ENCODE data around the gene USP28.

Gene USP28

GRCh38 chr11:113876074-113876797, 864 bp upstream of the USP28 start:
- DNase-seq, result no peak

DNA sequence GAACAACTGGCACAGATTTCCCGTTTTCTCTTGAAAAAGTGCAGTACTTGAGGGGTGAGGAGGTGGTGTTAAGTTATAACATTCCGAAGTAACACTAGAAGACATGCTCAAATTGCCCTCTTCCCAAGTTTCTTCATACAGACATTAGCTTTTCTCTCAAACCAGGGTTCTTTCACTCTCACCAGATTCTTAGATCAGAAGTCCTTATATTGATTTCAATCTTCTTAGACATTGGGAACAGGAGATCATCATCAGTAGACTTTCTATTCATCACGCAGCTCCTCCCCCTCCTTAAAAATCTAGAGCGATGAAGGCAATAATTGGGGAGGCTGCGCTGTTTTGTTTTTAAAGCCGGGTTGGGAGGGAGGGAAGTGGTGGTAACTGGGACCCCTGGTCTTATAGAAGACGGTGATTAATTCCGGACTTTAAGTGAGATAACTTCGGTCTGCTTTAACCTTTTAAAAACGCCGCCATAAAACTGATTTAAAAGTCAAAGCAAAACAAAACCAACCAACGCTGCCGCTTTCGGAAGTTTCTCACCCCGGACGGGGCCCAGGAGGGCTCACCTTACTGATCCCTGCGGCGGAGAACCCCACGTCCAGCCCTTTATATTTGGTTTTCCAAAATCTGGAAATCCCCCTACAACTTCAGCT, 665 bp downstream of the USP28 start:
- DNase-seq, result no peak

- no peak for DNase-seq
Measured at GRCh38 chr11:113874096-113874495, 1.3 kb downstream of the USP28 start.

- no peak for DNase-seq
Measured at GRCh38 chr11:113873236-113873626, 2.1 kb downstream of the USP28 start.

DNA sequence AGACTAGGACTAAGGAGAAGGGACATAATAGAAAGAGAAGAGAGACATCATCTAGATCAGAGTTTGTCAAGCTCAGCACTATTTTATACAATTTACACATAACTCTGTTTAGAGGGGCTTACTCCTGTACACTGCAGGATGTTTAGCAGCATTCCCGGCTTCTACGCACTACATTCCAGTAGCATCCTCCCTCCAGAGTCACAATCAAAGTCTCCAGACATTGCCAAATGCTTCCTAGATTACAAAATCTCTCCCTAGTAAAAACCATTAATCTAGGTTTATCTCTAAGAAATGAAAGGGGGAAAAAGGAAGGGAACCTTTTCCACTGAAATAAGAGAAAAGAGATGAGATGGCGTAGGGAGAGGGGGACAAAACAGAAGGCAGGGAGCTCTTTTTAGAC, 4.0 kb downstream of the USP28 start:
- no peak for DNase-seq

- DNase-seq, result no peak
Measured at GRCh38 chr11:113867843-113868503, 7.4 kb downstream of the USP28 start.

- DNase-seq, result no peak
Measured at GRCh38 chr11:113865873-113866272, 9.5 kb downstream of the USP28 start.

- DNase-seq, result no peak
Measured at GRCh38 chr11:113864410-113864809, 11.0 kb downstream of the USP28 start.

DNA sequence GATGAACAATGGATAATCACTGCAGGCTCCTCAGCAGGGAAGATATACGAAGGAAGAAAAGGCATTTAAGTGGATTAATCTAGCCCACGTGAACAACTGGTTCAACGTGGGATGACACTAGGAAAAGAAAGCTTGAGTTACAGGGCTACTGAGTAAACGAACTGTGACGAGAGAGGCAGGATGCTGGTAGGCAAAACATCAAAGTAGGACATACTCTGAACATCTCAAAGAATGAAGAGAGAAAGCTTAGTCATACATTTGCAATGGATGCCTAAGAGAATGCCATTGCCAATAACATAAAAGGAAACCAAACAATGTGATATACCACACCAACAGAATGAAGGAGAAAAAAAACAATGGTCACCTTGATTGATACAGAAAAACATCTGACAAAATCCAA, 12.9 kb downstream of the USP28 start:
- DNase-seq, result no peak

DNA sequence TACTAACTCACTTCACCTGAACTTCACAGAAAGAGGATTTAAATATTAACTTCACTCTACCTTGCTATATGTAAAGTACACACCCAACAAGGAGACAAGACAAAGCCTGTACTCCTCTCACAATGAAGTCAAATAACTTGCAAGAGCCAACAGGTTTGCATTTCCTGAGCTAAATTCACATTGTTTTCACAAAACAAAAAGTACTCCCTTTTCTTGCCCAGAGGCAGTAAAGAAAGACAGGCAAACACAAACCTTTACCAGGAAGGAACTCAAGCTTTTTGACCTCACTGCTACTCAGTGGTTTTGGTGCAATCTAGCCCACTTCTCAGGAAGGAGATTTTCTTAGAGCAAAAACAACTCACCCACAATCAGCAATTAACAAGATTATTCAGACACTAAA, 15.7 kb downstream of the USP28 start:
- no peak for DNase-seq

DNA sequence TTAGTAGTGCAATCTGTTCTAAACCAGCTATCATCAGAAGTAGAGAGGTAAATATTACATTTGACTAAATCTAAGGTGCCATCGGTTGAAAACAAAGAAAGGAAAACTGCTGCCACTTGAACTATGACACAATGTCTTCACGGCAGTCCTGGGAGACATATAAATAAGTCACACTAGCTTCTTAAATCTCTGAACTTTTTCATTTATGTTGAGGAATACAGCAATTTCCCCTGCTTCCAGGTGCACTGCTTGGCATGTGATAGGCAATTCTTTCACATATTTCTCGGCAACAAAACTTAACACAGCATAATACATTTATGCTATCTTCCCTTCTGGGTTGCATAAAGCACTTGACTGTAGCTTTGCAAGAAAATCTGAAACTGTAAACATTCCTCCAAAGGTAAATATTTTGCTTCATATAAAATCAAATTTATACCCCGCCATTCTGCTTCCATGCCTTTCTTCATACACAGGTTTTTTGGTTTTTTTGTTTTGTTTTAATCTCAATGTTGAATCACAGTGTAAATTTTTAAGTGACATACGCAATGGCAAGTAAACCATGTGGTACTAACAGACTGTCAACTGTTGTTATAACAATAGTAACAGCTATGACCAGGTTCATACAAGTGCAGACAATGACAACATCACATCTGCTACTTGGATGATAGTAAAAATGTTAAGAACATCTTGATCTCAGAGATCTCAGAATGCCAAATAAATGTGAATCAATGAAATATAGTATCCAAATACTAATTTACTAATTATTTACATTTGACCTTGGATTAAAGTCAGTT, 18.2 kb downstream of the USP28 start:
- no peak for DNase-seq

DNA sequence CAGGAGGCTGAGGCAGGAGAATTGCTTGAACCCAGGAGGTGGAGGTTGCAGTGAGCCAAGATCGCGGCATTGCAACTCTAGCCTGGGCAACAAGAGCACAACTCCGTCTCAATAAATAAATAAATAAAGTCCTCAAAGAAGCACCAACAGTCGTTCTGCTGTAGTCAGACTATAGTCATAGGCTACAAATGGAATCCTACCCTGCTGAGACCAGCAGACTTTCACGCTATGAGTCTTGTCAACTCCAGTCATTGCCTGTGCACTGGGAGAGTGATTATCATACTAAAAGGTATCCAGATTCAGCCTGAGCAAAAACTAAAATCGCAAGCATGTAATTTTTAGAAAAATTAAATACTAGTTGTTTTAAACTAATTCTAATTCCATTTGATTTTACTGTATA, 19.6 kb downstream of the USP28 start:
- DNase-seq, result no peak

- DNase-seq, result no peak
Measured at GRCh38 chr11:113850188-113850587, 25.2 kb downstream of the USP28 start.

DNA sequence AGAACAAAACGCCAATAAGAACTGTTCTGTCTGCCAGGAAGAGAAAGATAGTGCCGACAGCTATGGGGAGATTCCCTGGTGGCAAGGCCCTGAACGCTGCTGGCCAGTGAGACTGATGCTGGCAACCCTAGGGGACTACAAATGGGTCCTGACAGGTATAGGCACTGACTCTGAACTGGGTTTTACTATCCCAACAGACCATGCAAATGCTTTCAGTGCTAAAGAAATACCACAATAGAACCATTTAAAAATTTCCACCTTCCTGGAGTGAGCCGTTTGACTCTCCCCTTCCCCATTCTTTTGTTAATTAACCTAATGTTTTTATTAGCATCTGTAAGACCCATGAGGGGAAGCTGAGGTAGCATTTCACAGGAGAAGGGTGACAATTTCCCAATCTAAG, 25.7 kb downstream of the USP28 start:
- DNase-seq, result no peak

GRCh38 chr11:113847580-113847979, 27.8 kb downstream of the USP28 start:
- DNase-seq, result no peak

DNA sequence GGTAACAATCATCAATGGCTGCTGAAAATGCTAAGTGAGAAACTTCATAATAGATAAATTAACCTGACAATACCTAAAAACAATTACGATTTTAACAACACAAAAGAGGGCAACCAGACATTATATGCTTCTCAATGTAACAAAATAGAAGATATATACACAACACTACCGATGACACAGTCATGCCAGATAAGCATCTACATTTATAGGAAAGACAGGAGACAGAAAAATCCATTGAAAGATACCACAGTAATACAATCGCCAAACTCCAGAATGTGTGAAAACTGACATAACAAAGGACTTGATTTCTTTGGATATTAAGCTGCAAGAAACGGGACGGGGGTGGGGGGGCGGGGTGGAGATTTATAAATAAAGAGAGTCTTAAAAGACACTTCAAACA, 28.3 kb downstream of the USP28 start:
- DNase-seq, result no peak

DNA sequence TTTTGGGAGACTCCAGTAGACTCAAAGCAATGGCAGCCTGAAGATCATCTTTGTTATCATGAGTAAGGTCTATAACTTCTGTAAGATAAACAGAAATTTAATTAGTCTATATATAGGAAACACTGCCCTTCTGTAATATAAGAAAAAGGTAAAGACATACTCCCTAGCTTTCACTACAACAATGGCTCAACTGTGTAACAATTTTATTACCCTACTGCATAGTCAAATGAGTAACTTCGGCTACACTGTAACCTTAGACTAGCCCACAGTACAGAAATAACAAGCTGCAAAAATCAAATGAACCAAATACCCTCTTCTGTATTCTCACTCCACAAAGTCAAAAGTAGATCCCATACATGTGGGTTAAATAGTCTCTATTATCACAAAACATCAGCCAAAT, 33.7 kb downstream of the USP28 start:
- DNase-seq, result no peak

DNA sequence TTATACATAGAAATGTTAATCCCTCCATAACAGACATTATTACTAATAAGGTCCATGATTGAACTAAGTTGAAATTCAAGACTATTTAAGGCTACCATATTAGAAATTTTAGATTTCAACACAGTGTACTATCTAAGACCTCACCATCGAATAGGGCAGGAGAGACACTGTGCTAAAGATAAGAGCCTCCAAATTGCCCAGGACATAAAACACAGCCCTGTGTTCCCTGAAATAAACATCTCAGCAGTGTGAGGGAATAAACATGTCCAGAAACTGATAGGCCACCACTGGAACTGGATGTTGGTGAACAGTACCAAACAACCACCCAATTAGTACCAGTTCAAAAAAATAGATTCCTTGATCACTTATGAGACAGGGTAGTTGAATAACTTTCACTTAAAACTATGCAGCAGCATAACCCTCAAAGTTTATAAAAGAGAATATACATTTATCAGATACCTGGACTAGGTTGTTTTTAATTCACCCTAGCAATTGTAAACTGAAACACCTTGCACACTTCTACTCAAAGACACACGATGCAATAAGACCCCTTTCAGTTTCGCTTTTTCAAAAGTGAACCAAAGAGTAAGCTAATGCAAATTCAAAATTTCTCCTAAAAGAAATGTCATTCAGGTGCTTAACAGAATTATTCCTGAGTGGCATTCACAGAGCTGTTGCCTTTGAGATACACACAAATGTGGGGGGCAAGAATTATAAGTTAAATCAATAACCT, 34.3 kb downstream of the USP28 start:
- DNase-seq, result no peak

GRCh38 chr11:113839842-113840241, 35.5 kb downstream of the USP28 start:
- no peak for DNase-seq

DNA sequence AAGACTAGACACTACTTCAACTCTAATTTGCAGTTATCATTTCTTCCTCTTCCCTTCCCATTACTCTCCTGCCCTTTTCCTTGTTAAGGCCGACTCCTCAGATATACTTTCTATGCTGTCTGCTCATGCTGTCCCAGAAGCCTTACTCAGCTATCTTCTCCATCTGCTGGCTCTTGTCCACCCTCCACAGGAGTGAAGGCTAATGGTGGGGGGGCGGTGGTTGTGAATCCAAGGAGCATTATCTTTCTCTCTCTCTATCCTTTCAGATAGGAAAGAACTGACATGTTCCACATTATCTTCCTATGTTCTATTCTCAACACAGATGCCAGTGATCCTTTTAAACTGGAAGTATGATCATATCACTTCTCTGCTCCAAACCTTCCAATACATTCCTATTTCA, 37.4 kb downstream of the USP28 start:
- DNase-seq, result no peak

DNA sequence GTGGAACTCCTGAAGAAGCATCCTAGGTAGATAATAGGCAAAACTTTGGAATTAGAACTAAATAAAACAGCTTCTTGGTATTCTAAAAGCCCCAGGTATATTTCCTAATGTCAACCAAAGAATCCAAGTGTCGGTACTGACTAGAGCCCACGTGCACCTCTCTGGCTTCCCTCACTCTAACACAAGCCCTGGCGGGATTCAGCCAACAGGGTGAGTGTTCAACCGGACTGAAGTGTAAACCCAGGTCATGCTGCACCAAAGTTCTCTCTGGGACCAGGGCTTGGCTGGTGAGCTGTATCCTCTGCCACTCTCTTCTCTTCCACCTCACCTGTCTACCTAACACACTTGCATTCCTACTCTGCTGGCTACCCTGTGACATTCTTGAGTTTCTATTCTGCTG, 40.1 kb downstream of the USP28 start:
- no peak for DNase-seq

GRCh38 chr11:113833151-113833550, 42.2 kb downstream of the USP28 start:
- DNase-seq, result no peak

GRCh38 chr11:113831314-113831713, 44.1 kb downstream of the USP28 start:
- no peak for DNase-seq
